Activated T-helper 17 cell treated with anti-CD3 and anti-CD28 coated beads, Interleukin-2, amount 50 U/mL, for 72 hours (primary cell): ENCODE data around the gene ETV1. TPM values are rescaled to one million over a fixed set of nuclear protein-coding genes. Genes with fewer than 3 reads are reported as not detected.
"Not testable (repeated sequence)": the region's sequence is repeated elsewhere in the genome, so short reads cannot be mapped to it uniquely, and the experiment has no call there.

Source experiments
- ATAC-seq: fragments of 150-1000 bp; cut with Tn5 transposase; replicated peaks from 2 replicates; pipeline ENCODE4 v1.10.0; 2021; ENCODE audit warnings: mild to moderate bottlenecking, moderate library complexity
- H3K27ac Mint-ChIP-seq: one replicate; pipeline ENCODE4 v1.8.0; 2022; ENCODE audit warnings: mixed read lengths
- H3K27me3 Mint-ChIP-seq: one replicate; pipeline ENCODE4 v1.8.0; 2022; ENCODE audit warnings: mixed read lengths
- H3K36me3 Mint-ChIP-seq: one replicate; pipeline ENCODE4 v1.8.0; 2022; ENCODE audit warnings: low read depth, mild to moderate bottlenecking, mixed read lengths
- H3K4me1 Mint-ChIP-seq: one replicate; pipeline ENCODE4 v1.8.0; 2022; ENCODE audit warnings: mixed read lengths
- H3K4me3 Mint-ChIP-seq: one replicate; pipeline ENCODE4 v1.8.0; 2022; ENCODE audit warnings: mild to moderate bottlenecking, mixed read lengths
- H3K9me3 Mint-ChIP-seq: one replicate; pipeline ENCODE4 v1.8.0; 2022; ENCODE audit warnings: mixed read lengths
- total RNA-seq, 2 donors: library from RNA; stranded (reverse); gene quantifications; one replicate each; pipeline ENCODE4 v1.2.3, GENCODE V29; 2022

ETV1 gene
- total RNA-seq, 2 donors from 2014 or later = 1.4 to 1.7 TPM

DNA sequence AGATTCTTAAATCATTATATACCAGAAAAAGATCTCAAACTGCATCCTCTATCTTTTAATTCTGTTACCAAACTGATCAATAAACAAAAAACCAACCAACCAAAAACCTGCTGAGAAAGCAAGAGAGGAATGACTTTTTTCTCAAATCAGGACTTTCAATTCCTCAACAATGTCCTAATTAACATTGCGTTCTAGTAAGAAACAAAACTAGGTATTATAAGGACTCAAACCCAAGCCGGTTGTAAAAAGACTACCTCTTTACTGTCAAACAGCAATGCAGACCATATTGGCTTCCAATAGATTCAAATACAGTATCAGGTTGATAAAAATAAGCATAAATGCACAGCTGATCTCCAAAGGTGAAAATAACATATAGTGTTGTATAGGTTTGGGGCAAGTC is 57.3 kb downstream of the ETV1 start:
- no peak overlapping the region for H3K4me3 Mint-ChIP-seq

DNA sequence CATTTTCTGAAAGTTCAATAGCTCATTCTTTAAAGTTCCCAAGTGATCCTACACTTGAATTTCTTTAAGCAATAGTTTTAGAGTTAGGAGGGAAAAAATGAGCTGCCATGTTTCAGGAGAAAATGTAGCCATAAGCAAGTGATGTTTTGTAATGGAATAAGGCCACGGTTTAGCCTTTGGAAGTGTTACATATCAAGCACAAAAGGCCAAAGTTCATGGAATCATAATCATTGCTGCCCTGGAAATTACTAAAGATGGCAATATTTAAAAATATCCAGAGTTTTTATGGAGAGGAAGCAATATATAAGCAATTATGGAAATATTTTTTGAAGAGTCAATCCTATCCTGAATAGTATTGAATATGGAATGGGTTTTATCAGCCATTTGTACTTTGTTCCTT is 68.4 kb downstream of the ETV1 start:
- H3K4me1 Mint-ChIP-seq = no peaks in the 10 kb centered on the region
- no peak overlapping the region for H3K27ac Mint-ChIP-seq
- H3K4me3 Mint-ChIP-seq = no peak overlapping the region
- no peak for ATAC-seq
- no peaks in the 10 kb centered on the region for H3K36me3 Mint-ChIP-seq
- H3K9me3 Mint-ChIP-seq = no peaks in the 10 kb centered on the region
- no peaks in the 10 kb centered on the region for H3K27me3 Mint-ChIP-seq

More for the DNA sequence above, 57.3 kb downstream of the ETV1 start:
- Mint-ChIP-seq H3K9me3 (no peaks in the 10 kb centered on the region), H3K36me3 (no peaks in the 10 kb centered on the region), H3K4me1 (no peaks in the 10 kb centered on the region), H3K27me3 (no peaks in the 10 kb centered on the region), H3K27ac (no peak overlapping the region)
- ATAC-seq = no peak

DNA sequence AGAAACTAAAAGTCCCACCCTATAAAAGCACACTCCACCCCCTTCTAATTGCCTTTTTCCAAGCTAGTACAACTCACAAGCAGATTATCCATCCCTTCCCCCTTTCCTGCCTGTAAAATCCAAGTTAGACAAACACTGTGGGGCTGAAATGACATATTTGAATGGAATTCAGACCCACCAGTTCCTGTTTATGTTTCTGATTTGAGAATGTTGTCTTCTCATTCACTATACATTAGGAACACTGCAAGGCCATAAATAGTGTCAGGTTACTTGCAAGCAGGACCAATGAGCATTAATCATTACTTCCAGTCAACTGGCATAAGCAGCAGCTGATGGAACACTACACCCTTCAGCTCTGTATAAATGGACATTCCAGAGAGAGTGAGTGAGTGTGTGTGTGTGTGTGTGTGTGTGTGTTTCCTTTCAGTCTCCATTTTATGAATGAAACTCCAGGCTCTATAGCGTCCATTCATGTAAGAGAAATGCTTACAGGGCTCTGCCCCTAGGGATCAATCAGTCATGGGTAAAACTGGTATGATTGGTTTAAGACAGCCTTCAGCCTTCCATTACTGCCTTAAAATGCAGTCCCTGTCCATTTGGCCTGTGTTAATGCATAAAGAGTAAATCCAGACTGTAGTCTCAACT is 69.3 kb downstream of the ETV1 start:
- H3K27me3 Mint-ChIP-seq = no peaks in the 10 kb centered on the region

DNA sequence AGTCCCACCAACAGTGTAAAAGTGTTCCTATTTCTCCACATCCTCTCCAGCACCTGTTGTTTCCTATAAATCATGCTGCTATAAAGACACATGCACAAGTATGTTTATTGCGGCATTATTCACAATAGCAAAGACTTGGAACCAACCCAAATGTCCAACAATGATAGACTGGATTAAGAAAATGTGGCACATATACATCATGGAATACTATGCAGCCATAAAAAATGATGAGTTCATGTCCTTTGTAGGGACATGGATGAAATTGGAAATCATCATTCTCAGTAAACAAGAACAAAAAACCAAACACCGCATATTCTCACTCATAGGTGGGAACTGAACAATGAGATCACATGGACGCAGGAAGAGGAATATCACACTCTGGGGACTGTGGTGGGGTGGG is 71.1 kb downstream of the ETV1 start:
- not testable (repeated sequence) for H3K9me3 Mint-ChIP-seq, H3K27me3 Mint-ChIP-seq, H3K4me1 Mint-ChIP-seq, H3K27ac Mint-ChIP-seq, ATAC-seq, H3K4me3 Mint-ChIP-seq, H3K36me3 Mint-ChIP-seq

More for the DNA sequence above, 69.3 kb downstream of the ETV1 start:
- H3K9me3 Mint-ChIP-seq = no peaks in the 10 kb centered on the region
- no peak for ATAC-seq
- no peak overlapping the region for H3K27ac Mint-ChIP-seq
- no peaks in the 10 kb centered on the region for H3K36me3 Mint-ChIP-seq
- no peaks in the 10 kb centered on the region for H3K4me1 Mint-ChIP-seq
- no peak overlapping the region for H3K4me3 Mint-ChIP-seq

DNA sequence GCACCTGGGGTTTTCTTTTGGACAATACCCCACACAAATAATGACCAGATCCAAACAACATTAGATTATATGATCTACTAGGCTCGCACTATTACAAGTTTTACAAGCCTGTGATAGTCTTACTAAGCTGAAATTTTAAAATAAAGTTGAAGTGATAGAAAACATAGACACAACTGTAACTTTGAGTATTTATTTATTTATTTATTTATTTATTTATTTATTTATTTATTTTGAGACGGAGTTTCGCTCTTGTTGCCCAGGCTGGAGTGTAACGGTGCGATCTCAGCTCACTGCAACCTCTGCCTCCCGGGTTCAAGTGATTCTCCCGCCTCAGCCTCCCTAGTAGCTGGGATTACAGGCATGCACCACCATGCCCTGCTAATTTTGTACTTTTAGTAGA is 72.4 kb downstream of the ETV1 start:
- not testable (repeated sequence) for H3K36me3 Mint-ChIP-seq, H3K27me3 Mint-ChIP-seq, H3K27ac Mint-ChIP-seq, ATAC-seq, H3K4me3 Mint-ChIP-seq, H3K9me3 Mint-ChIP-seq, H3K4me1 Mint-ChIP-seq

DNA sequence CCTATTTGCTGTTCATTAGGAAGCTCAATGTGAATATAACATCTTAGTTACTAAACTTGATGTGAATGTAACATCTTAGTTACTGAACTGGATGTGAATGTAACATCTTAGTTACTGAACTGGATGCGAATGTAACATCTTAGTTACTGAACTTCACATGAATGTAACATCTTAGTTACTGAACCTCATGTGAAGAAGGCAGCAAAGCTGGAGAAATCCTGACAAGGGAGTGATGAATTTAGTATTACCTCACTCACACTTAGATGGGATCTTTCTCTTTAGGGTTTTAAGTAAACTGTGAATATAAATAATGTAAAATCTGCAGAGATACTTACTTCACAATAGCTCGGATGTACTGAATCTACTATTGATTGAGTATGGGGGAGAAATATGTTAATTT is 73.6 kb downstream of the ETV1 start:
- no peaks in the 10 kb centered on the region for H3K36me3 Mint-ChIP-seq
- peaks cover 6% of the 10 kb centered on the region for H3K4me1 Mint-ChIP-seq
- no peak overlapping the region for H3K4me3 Mint-ChIP-seq
- no peak for ATAC-seq
- H3K27me3 Mint-ChIP-seq = no peaks in the 10 kb centered on the region
- no peaks in the 10 kb centered on the region for H3K9me3 Mint-ChIP-seq
- no peak overlapping the region for H3K27ac Mint-ChIP-seq

DNA sequence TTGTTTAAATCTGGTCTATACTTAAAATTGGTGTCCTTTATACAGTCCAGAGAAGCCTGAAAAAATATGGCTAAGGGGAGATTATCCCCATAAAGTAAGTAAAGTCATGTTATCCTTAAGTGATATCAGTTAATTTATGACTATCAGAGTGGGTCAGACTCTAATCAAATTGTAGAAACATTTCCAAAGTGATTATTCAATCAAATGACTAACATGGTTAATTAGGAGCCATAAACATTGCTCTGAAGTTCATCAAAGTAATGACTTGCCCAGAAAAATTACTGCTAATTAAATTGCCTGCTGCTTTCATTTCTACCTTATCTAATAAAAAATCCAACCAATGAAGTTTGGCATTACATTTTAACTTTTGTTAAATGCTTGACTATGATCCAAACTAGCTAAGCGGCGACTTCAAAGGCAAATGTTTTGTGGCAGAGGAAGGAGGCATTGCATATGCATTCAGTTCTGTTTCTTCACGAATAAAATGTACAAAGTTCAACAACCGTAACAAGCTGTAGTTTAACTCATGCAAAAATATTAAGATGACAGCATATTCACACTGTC is 76.7 kb downstream of the ETV1 start:
- Mint-ChIP-seq H3K27me3 (no peaks in the 10 kb centered on the region), H3K27ac (no peak overlapping the region), H3K4me1 (peaks cover 15% of the 10 kb centered on the region), H3K36me3 (no peaks in the 10 kb centered on the region), H3K4me3 (no peak overlapping the region), H3K9me3 (no peaks in the 10 kb centered on the region)
- ATAC-seq = no peak

DNA sequence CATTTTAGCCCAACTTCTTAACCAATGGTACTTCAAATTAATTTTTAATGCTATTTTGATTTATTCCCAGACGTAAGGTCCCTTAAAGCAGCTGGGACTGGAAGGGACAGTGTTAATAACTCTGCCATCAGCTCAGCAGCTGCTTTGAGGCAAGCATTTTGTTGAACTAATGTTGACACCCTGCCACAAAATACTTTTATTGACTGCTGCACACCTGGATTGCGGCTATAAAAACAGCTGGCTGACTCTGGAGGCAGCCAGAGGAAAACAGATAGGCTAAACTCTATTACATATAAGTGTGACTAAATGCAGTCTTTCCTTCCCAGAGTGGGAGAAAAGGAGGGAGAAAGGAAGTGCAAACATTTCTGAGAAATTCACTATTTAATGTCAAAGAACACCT is 77.6 kb downstream of the ETV1 start:
- peaks cover 15% of the 10 kb centered on the region for H3K4me1 Mint-ChIP-seq
- H3K4me3 Mint-ChIP-seq = no peak overlapping the region
- no peaks in the 10 kb centered on the region for H3K9me3 Mint-ChIP-seq
- ATAC-seq = no peak
- no peaks in the 10 kb centered on the region for H3K27me3 Mint-ChIP-seq
- H3K36me3 Mint-ChIP-seq = no peaks in the 10 kb centered on the region
- no peak overlapping the region for H3K27ac Mint-ChIP-seq

DNA sequence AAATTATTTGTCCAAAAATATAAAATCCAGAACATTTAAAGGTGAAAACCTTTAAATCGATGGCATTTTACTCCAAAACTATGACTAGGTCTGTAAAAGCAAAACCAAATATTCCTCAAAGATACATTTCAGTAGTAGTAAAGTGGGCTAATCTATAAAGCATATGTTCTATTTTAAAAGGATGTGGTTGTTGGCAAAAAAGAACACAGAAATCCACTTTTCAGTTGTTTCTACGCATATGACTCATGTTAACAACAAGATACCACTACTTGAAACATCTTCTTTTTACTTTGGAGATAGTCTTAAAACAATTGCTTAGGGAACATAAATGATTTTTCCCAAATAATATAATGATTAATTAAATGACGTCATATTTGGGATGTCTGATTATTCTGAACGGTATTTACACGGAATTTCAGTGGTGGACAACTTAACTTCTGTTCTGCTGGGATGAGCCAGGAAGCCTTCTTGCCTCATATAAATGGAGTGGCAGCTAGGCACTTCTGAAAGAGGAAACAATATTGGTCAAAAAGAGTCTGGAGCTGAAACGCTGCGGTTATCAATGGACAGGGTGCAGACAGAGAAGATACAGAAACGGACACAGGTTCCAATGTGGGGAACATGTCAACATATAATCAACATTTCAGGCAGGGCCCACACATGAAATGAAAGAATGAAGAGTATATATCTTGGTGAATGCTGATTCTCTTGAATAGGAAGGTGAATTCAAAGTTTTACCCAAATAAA is 78.5 kb downstream of the ETV1 start:
- H3K27ac Mint-ChIP-seq = no peak overlapping the region
- H3K36me3 Mint-ChIP-seq = no peaks in the 10 kb centered on the region
- peaks cover 15% of the 10 kb centered on the region for H3K4me1 Mint-ChIP-seq
- no peaks in the 10 kb centered on the region for H3K9me3 Mint-ChIP-seq
- H3K27me3 Mint-ChIP-seq = no peaks in the 10 kb centered on the region
- peak overlapping the region; percentile 32 for H3K4me3 Mint-ChIP-seq
- peak; percentile 83 for ATAC-seq

DNA sequence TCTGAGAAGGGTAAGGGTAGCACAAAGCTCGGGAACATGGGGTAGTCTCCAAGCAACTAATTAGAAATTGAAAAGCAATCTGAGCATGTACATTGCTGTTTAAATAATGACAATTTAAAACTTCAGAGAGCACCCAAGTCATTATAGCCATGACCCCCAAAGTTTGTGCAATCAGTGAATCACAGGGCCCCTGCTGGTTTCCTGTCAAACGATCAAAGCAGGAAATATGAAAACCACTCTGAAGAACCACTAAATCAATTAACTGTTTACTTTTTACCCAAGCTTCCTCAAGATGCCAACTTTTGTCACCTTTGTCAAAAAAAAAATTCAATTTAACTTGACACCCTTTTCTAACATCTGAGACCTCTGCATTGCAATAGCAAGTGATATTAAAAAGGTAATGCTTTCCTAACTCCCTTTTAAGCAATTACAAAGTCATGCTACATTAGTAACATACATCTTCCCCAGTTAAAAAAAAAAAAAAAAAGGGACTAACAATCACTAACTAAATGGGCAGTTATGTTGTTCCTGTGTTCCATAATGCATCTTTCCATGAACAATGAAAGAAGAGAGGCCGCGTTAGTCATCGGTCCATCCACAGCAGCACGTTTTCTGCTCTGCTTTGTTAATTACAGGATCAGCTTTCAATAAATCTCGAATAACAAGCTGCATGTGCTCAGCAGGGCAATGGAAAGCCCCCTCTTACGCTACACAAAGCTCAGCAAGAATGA is 80.6 kb downstream of the ETV1 start:
- H3K9me3 Mint-ChIP-seq = no peaks in the 10 kb centered on the region
- peaks cover 23% of the 10 kb centered on the region for H3K4me1 Mint-ChIP-seq
- peak; percentile 37 for ATAC-seq
- H3K4me3 Mint-ChIP-seq = peak overlapping the region; percentile 51
- no peak overlapping the region for H3K27ac Mint-ChIP-seq
- no peaks in the 10 kb centered on the region for H3K36me3 Mint-ChIP-seq
- no peaks in the 10 kb centered on the region for H3K27me3 Mint-ChIP-seq

DNA sequence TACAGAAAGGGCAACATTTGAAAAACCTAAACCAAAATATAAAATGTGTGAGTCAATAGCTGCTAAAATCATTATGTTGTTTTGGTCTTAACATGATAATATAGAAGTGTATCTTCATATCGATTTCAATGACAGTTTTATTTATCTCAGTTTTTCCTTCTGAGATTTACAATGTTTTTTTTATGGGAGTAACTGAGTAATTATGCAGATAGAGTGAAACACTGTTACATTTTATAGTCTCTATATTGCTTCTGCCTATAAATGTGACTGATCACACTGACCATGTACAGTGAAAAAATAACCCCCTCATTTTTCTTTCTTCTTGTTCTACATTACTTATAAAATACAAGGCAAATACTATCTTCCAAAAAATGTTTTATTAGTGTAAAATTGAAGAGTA is 81.6 kb downstream of the ETV1 start:
- ATAC-seq = no peak
- Mint-ChIP-seq H3K27me3 (no peaks in the 10 kb centered on the region), H3K27ac (no peak overlapping the region), H3K4me3 (no peak overlapping the region), H3K4me1 (peaks cover 23% of the 10 kb centered on the region), H3K36me3 (no peaks in the 10 kb centered on the region), H3K9me3 (no peaks in the 10 kb centered on the region)

DNA sequence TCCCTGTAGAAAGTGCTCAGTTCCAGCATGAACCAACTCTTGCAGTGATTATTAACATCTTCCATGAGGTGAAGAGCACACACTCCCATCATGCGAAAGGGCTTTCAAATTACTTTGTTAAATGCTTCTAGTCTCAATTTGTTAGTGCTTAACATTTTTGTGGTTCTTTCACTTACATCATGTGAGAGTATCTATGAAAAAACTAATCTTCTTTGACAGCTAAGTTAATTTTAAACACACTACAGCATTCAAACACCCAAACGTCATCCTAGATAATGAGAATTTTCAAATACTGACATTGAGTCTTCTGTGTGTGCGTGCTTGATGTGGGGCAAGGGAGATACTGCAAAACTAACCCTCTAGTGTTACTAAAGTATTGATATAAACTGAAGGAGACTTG is 84.8 kb downstream of the ETV1 start:
- Mint-ChIP-seq H3K27ac (no peak overlapping the region), H3K4me1 (peaks cover 14% of the 10 kb centered on the region), H3K9me3 (no peaks in the 10 kb centered on the region), H3K27me3 (no peaks in the 10 kb centered on the region), H3K4me3 (no peak overlapping the region), H3K36me3 (no peaks in the 10 kb centered on the region)
- ATAC-seq = no peak

DNA sequence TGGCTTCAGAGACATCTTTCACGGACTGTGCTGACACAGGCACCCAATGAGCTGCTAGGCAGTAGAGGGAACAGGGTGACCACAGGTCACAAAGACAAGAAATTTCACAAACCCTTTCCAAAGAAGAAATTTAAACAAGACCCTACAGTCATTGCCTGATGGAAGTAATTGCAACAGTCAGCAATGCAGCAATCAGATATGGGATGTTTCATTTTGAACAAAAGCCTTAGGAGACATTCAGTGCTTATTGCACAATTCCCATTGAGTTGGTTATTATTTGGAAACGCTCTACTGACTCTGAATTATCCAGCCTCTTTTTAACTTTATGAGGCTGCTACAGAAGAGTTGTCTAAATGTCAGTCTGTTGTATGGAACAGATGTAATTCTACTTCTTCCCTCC is 85.5 kb downstream of the ETV1 start:
- Mint-ChIP-seq H3K9me3 (no peaks in the 10 kb centered on the region), H3K27ac (no peak overlapping the region), H3K27me3 (no peaks in the 10 kb centered on the region), H3K4me3 (no peak overlapping the region), H3K36me3 (no peaks in the 10 kb centered on the region), H3K4me1 (peaks cover 9% of the 10 kb centered on the region)
- ATAC-seq = no peak

DNA sequence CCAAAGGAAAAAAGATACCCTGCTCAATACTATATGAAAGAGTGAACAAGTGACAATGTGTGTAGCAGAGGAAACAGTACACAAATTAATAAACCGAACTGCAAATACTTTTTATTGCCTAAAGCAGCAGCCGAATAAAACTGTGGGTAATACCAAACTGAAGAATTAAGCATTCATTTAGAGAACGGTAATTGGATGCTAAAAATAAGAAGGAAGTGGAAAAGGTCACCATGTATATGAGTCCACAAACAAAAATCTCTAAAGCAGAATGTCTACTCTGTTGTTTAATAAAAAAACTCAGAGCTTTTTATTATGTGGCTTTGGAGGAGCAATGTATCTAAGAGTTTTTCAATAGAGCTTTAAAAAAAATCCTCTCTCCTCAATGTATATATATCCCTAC is 87.9 kb downstream of the ETV1 start:
- Mint-ChIP-seq H3K27ac (no peak overlapping the region), H3K4me3 (no peak overlapping the region)

More for the DNA sequence above, 87.9 kb downstream of the ETV1 start:
- no peak for ATAC-seq
- Mint-ChIP-seq H3K4me1 (peaks cover 8% of the 10 kb centered on the region), H3K36me3 (no peaks in the 10 kb centered on the region), H3K9me3 (no peaks in the 10 kb centered on the region), H3K27me3 (no peaks in the 10 kb centered on the region)
